ENCODE data around the gene TLE6.

- TF ChIP-seq POLR2A (IDR thresholded peaks at IDR 0.05) (no peak), POLR2AphosphoS5 (IDR thresholded peaks at IDR 0.05) (no peak)
Measured at GRCh38 chr19:3015126-3016057, 38.0 kb downstream of the TLE6 start.
